Stimulated activated effector memory CD8-positive, alpha-beta T cell treated with anti-CD3 and anti-CD28 coated beads, Interleukin-12 subunit alpha, Interleukin-12 subunit beta, amount 100 ng/mL, for 72 hours (primary cell): Measurements from ENCODE around the gene SPDYE3.
"Not testable (repeated sequence)": the region's sequence is repeated elsewhere in the genome, so short reads cannot be mapped to it uniquely, and the experiment has no call there.

Source experiments
- ATAC-seq: fragments of 150-1000 bp; cut with Tn5 transposase; 2 replicates; pipeline ENCODE4 v1.10.0; 2021
- DNase-seq, 2 donors: peaks; one replicate each; pipeline ENCODE4 v3.0.0; 2021 to 2022; ENCODE audit warnings: low spot score in 2 of 2
- H3K27ac Mint-ChIP-seq: one replicate; pipeline ENCODE4 v1.8.0; 2022; ENCODE audit warnings: mild to moderate bottlenecking, mixed read lengths
- H3K36me3 Mint-ChIP-seq: one replicate; pipeline ENCODE4 v1.8.0; 2022; ENCODE audit warnings: mild to moderate bottlenecking, mixed read lengths
- H3K4me1 Mint-ChIP-seq: one replicate; pipeline ENCODE4 v1.8.0; 2022; ENCODE audit warnings: mixed read lengths
- H3K4me3 Mint-ChIP-seq: one replicate; pipeline ENCODE4 v1.8.0; 2022; ENCODE audit warnings: mild to moderate bottlenecking, mixed read lengths
- H3K9me3 Mint-ChIP-seq: one replicate; pipeline ENCODE4 v1.8.0; 2022; ENCODE audit warnings: mixed read lengths

The SPDYE3 gene

GRCh38 chr7:100326914-100327313 is 19.4 kb downstream of the SPDYE3 start:
- DNase-seq, H3K27ac Mint-ChIP-seq, H3K4me3 Mint-ChIP-seq, H3K4me1 Mint-ChIP-seq, H3K9me3 Mint-ChIP-seq, ATAC-seq: not testable (repeated sequence)
- peaks cover 91% of the 10 kb centered on the region for H3K36me3 Mint-ChIP-seq

- Mint-ChIP-seq H3K27ac (peak overlapping the region; percentile 94), H3K36me3 (peaks cover 63% of the 10 kb centered on the region), H3K4me3 (peak overlapping the region; percentile 88)
- H3K9me3 Mint-ChIP-seq, H3K4me1 Mint-ChIP-seq: not testable (repeated sequence)
- ATAC-seq: peak; percentile 98
- DNase-seq: peak; percentile 80 to 94
Measured at GRCh38 chr7:100335566-100336466, 28.3 kb downstream of the SPDYE3 start.

GRCh38 chr7:100338083-100338696 is 30.7 kb downstream of the SPDYE3 start:
- not testable (repeated sequence) for DNase-seq, ATAC-seq

GRCh38 chr7:100341286-100341685 is 33.8 kb downstream of the SPDYE3 start:
- Mint-ChIP-seq H3K4me1 (peaks cover 30% of the 10 kb centered on the region), H3K36me3 (peaks cover 92% of the 10 kb centered on the region)
- not testable (repeated sequence) for DNase-seq

More at GRCh38 chr7:100338083-100338696, 30.7 kb downstream of the SPDYE3 start:
- H3K4me3 Mint-ChIP-seq: peak overlapping the region; percentile 88
- H3K27ac Mint-ChIP-seq, H3K9me3 Mint-ChIP-seq: not testable (repeated sequence)
- peaks cover 74% of the 10 kb centered on the region for H3K36me3 Mint-ChIP-seq
- peaks cover 17% of the 10 kb centered on the region for H3K4me1 Mint-ChIP-seq

GRCh38 chr7:100342765-100343164 is 35.3 kb downstream of the SPDYE3 start:
- peak overlapping the region; percentile 5 for H3K27ac Mint-ChIP-seq

More at GRCh38 chr7:100341286-100341685, 33.8 kb downstream of the SPDYE3 start:
- H3K27ac Mint-ChIP-seq: peak overlapping the region; percentile 10
- H3K9me3 Mint-ChIP-seq, ATAC-seq, H3K4me3 Mint-ChIP-seq: not testable (repeated sequence)

GRCh38 chr7:100344124-100344559 is 36.6 kb downstream of the SPDYE3 start:
- not testable (repeated sequence) for DNase-seq

More at GRCh38 chr7:100342765-100343164, 35.3 kb downstream of the SPDYE3 start:
- Mint-ChIP-seq H3K9me3 (no peaks in the 10 kb centered on the region), H3K4me3 (no peak overlapping the region), H3K4me1 (peaks cover 30% of the 10 kb centered on the region), H3K36me3 (peaks cover 100% of the 10 kb centered on the region)
- DNase-seq (no peak), ATAC-seq (no peak)

GRCh38 chr7:100344560-100345287 is 37.2 kb downstream of the SPDYE3 start:
- Mint-ChIP-seq H3K27ac (peak overlapping the region; percentile 95), H3K36me3 (peaks cover 100% of the 10 kb centered on the region), H3K4me1 (peaks cover 32% of the 10 kb centered on the region), H3K4me3 (peak overlapping the region; percentile 71)
- DNase-seq (peak; percentile 49 to 85), ATAC-seq (peak; percentile 94)
- H3K9me3 Mint-ChIP-seq: not testable (repeated sequence)

More at GRCh38 chr7:100344124-100344559, 36.6 kb downstream of the SPDYE3 start:
- Mint-ChIP-seq H3K36me3 (peaks cover 100% of the 10 kb centered on the region), H3K4me1 (peaks cover 30% of the 10 kb centered on the region), H3K27ac (peak overlapping the region; percentile 95), H3K4me3 (peak overlapping the region; percentile 71)
- ATAC-seq, H3K9me3 Mint-ChIP-seq: not testable (repeated sequence)

GRCh38 chr7:100345288-100345672 is 37.8 kb downstream of the SPDYE3 start:
- Mint-ChIP-seq H3K36me3 (peaks cover 100% of the 10 kb centered on the region), H3K4me1 (peaks cover 35% of the 10 kb centered on the region), H3K27ac (peak overlapping the region; percentile 95), H3K4me3 (peak overlapping the region; percentile 71)
- not testable (repeated sequence) for H3K9me3 Mint-ChIP-seq
- DNase-seq: peak in 1 of 2 donors; percentile 80
- ATAC-seq: peak; percentile 64

- peaks cover 47% of the 10 kb centered on the region for H3K4me1 Mint-ChIP-seq
- peaks cover 92% of the 10 kb centered on the region for H3K36me3 Mint-ChIP-seq
- no peaks in the 10 kb centered on the region for H3K9me3 Mint-ChIP-seq
- ATAC-seq (no peak), DNase-seq (no peak)
- H3K4me3 Mint-ChIP-seq: no peak overlapping the region
- H3K27ac Mint-ChIP-seq: peak overlapping the region; percentile 50
Measured at GRCh38 chr7:100346921-100347320, 39.4 kb downstream of the SPDYE3 start.

- no peak overlapping the region for H3K27ac Mint-ChIP-seq
- peaks cover 88% of the 10 kb centered on the region for H3K36me3 Mint-ChIP-seq
- no peaks in the 10 kb centered on the region for H3K9me3 Mint-ChIP-seq
- no peak overlapping the region for H3K4me3 Mint-ChIP-seq
- DNase-seq (no peak), ATAC-seq (no peak)
- H3K4me1 Mint-ChIP-seq: peaks cover 56% of the 10 kb centered on the region
Measured at GRCh38 chr7:100348805-100349204, 41.3 kb downstream of the SPDYE3 start.

- DNase-seq (no peak), ATAC-seq (no peak)
- Mint-ChIP-seq H3K4me1 (peaks cover 53% of the 10 kb centered on the region), H3K9me3 (no peaks in the 10 kb centered on the region), H3K36me3 (peaks cover 85% of the 10 kb centered on the region), H3K27ac (peak overlapping the region; percentile 93), H3K4me3 (no peak overlapping the region)
Measured at GRCh38 chr7:100349757-100350156, 42.3 kb downstream of the SPDYE3 start.

GRCh38 chr7:100351657-100352058 is 44.2 kb downstream of the SPDYE3 start:
- H3K4me1 Mint-ChIP-seq: peaks cover 46% of the 10 kb centered on the region
- peak; percentile 57 for ATAC-seq
- peaks cover 85% of the 10 kb centered on the region for H3K36me3 Mint-ChIP-seq
- peak overlapping the region; percentile 66 for H3K4me3 Mint-ChIP-seq
- H3K27ac Mint-ChIP-seq: peak overlapping the region; percentile 93
- no peaks in the 10 kb centered on the region for H3K9me3 Mint-ChIP-seq
- DNase-seq: no peak

GRCh38 chr7:100352230-100352781 is 44.8 kb downstream of the SPDYE3 start:
- peak; percentile 77 for ATAC-seq
- Mint-ChIP-seq H3K4me3 (peak overlapping the region; percentile 66), H3K36me3 (peaks cover 85% of the 10 kb centered on the region), H3K4me1 (peaks cover 46% of the 10 kb centered on the region), H3K27ac (peak overlapping the region; percentile 93)
- not testable (repeated sequence) for H3K9me3 Mint-ChIP-seq, DNase-seq

GRCh38 chr7:100352984-100353684 is 45.6 kb downstream of the SPDYE3 start:
- Mint-ChIP-seq H3K36me3 (peaks cover 85% of the 10 kb centered on the region), H3K4me3 (peak overlapping the region; percentile 66), H3K27ac (peak overlapping the region; percentile 95)

More at GRCh38 chr7:100352984-100353684, 45.6 kb downstream of the SPDYE3 start:
- H3K4me1 Mint-ChIP-seq: peaks cover 46% of the 10 kb centered on the region
- ATAC-seq: peak; percentile 11
- no peaks in the 10 kb centered on the region for H3K9me3 Mint-ChIP-seq
- no peak for DNase-seq
